ENCODE data around the gene TMEM187. TPM values are rescaled to one million over a fixed set of nuclear protein-coding genes. Genes with fewer than 3 reads are reported as not detected.

The TMEM187 gene
- total RNA-seq, 1 donor = 6.9 TPM

DNA sequence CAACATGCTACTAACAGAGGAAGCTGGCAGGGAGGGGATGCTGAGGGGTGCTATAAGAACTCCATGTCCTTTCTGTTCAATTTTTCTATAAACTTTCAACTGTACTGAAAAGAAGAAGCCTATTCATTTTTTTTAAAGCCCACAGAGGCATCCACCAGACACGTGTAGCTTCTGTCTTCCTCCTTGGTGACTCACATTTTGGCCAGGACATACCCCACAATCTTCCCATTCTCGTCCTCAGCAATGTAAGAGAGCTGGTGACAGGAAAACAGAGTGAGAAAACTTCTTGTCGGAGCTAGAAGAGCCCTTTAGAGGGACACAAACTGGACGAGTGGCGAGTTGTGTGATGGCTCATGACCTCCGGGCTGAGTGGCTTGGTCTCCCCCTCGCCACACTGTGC lies 38.8 kb upstream of the TMEM187 start:
- Histone ChIP-seq H3K4me3 (ENCODE audit: insufficient read depth, low read length) (peak overlapping the region; percentile 82), H3K27me3 (ENCODE audit: insufficient read depth, low read length) (no peaks in the 10 kb centered on the region), H3K27ac (ENCODE audit: low read depth, low read length) (peak overlapping the region; percentile 48), H3K9me3 (ENCODE audit: low read depth, low read length) (no peaks in the 10 kb centered on the region), H3K4me2 (ENCODE audit: insufficient read depth, low read length) (peak overlapping the region; percentile 86), H4K20me1 (ENCODE audit: insufficient read depth, low read length) (peaks cover 43% of the 10 kb centered on the region), H3K4me1 (ENCODE audit: insufficient read depth, low read length) (peaks cover 7% of the 10 kb centered on the region), H3K36me3 (ENCODE audit: insufficient read depth, low read length) (peaks cover 22% of the 10 kb centered on the region), H3K79me2 (ENCODE audit: insufficient read depth, low read length) (peaks cover 38% of the 10 kb centered on the region), H2AFZ (ENCODE audit: low read length) (no peak overlapping the region)
- DNase-seq (ENCODE audit: insufficient read length, low spot score, missing footprints) = peak; percentile 85
- TF ChIP-seq CTCF (IDR thresholded peaks at IDR 0.05; ENCODE audit: extremely low read depth, low read depth, low read length) = no peak

DNA sequence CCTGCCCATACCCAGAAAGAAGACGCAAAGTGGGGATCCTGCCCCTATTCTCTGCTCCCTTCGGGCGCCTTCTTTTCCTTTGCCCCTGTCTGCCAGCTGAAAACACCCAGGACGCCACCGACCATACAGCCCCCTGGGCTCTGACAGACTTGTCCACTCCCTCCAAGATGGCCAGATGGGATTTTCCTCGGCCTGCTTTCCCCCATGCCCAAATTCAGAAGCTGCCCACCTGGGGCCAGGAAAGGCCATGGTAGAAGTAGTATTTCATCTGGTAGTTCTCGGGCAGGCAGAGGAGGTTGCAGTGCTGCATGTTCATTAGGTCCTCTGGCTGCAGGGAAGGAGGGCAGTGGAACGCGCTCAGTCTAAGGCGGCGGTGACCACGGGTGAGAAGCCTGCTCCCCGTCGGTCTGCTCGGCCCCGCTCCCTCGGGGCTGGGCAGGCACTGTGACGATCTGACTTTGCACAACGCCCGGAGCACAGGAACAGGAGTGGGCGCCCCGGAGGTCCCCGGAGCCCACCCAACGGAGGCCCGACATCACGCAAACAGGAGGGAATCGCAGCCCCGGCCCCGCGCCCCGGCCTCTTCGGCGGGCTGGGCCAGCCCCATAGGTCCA lies 38.3 kb upstream of the TMEM187 start:
- peak overlapping the region; percentile 82 for H3K4me3 ChIP-seq (ENCODE audit: insufficient read depth, low read length)
- H3K4me1 ChIP-seq (ENCODE audit: insufficient read depth, low read length) = peaks cover 7% of the 10 kb centered on the region
- H4K20me1 ChIP-seq (ENCODE audit: insufficient read depth, low read length) = peaks cover 39% of the 10 kb centered on the region
- no peaks in the 10 kb centered on the region for H3K9me3 ChIP-seq (ENCODE audit: low read depth, low read length)
- H3K27me3 ChIP-seq (ENCODE audit: insufficient read depth, low read length) = no peaks in the 10 kb centered on the region
- peak overlapping the region; percentile 86 for H3K4me2 ChIP-seq (ENCODE audit: insufficient read depth, low read length)
- peak overlapping the region; percentile 59 for H2AFZ ChIP-seq (ENCODE audit: low read length)
- H3K27ac ChIP-seq (ENCODE audit: low read depth, low read length) = peak overlapping the region; percentile 48
- DNase-seq (ENCODE audit: insufficient read length, low spot score, missing footprints) = peak; percentile 81
- TF ChIP-seq CTCF (IDR thresholded peaks at IDR 0.05; ENCODE audit: extremely low read depth, low read depth, low read length) = no peak
- peaks cover 21% of the 10 kb centered on the region for H3K36me3 ChIP-seq (ENCODE audit: insufficient read depth, low read length)
- peaks cover 38% of the 10 kb centered on the region for H3K79me2 ChIP-seq (ENCODE audit: insufficient read depth, low read length)

DNA sequence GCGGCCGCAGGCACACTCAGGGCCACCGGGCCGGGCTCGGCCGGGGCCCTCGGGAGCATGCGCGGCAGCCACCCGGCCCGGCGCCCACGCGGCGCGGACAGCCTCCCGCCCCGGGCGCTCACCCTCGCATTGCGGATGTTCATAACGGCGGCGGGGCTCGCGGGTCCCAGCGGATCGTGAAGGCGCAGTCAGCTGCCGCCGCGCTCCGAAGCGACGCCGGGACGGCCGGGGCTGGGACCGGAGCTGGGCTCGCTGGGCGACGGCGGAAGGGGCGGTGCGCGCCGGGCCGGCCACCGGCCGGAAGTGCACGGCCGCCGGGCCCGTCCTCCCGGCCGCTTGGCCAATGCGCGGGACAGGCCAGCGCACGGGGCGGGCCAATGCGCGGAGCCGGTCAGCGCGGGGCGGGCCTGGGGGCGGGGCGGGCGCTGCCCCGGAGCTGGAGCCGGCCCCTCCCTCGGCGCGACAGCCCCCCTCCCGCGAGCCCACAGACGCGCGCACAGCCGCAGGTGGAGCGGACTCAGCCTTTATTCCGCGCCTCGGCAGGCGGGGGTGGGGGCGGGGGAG lies 37.7 kb upstream of the TMEM187 start, which contains the start of gene NAA10:
Gene NAA10 (minus strand): TSS at position 276 of the 564 bp plus-strand sequence. CDS start 133 bp downstream, at position 143.
- H3K27ac ChIP-seq (ENCODE audit: low read depth, low read length) = peak within 1 kb of the TSS; percentile 48
- peaks cover 7% of the 10 kb centered on the region for H3K4me1 ChIP-seq (ENCODE audit: insufficient read depth, low read length)
- H3K36me3 ChIP-seq (ENCODE audit: insufficient read depth, low read length) = peaks cover 19% of the 10 kb centered on the region
- H3K4me2 ChIP-seq (ENCODE audit: insufficient read depth, low read length) = peak within 1 kb of the TSS; percentile 86
- no peak for TF ChIP-seq CTCF (IDR thresholded peaks at IDR 0.05; ENCODE audit: extremely low read depth, low read depth, low read length)
- H3K4me3 ChIP-seq (ENCODE audit: insufficient read depth, low read length) = peak within 1 kb of the TSS; percentile 82
- DNase-seq (ENCODE audit: insufficient read length, low spot score, missing footprints) = peak; percentile 100
- H4K20me1 ChIP-seq (ENCODE audit: insufficient read depth, low read length) = peaks cover 33% of the 10 kb centered on the region
- H3K9me3 ChIP-seq (ENCODE audit: low read depth, low read length) = no peaks in the 10 kb centered on the region
- H2AFZ ChIP-seq (ENCODE audit: low read length) = peak within 1 kb of the TSS; percentile 59
- H3K79me2 ChIP-seq (ENCODE audit: insufficient read depth, low read length) = peaks cover 38% of the 10 kb centered on the region
- H3K27me3 ChIP-seq (ENCODE audit: insufficient read depth, low read length) = no peaks in the 10 kb centered on the region

DNA sequence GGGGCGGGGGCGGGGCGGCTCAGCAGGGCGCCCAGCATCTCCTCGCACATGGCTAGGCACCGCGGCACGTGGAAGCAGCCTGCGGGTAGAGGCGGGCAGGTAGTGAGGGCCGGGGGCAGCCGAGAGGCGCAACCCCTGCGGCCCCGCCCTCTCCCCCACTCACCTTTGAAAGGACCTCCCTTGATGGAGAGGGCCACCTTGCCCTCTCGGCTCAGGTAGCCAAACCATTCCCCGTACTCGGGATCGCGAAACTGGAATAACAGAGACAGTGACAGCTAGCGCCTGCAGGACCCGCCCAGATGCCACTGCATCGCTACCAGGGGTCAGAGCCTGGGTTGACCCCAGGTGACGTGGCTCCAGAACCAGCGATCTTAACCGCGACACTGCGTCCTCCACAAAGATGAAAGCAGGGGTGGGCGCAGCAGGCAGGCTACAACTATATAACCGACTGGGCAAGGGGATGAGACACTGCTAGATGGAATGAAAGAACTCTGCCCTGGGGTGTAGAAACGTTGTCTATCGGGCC lies 37.2 kb upstream of the TMEM187 start:
- DNase-seq (ENCODE audit: insufficient read length, low spot score, missing footprints) = peak; percentile 83

More for the DNA sequence above, 37.2 kb upstream of the TMEM187 start:
- H2AFZ ChIP-seq (ENCODE audit: low read length) = peak overlapping the region; percentile 56
- H4K20me1 ChIP-seq (ENCODE audit: insufficient read depth, low read length) = peaks cover 32% of the 10 kb centered on the region
- no peak overlapping the region for H3K27ac ChIP-seq (ENCODE audit: low read depth, low read length)
- H3K4me2 ChIP-seq (ENCODE audit: insufficient read depth, low read length) = peak overlapping the region; percentile 81
- TF ChIP-seq CTCF (IDR thresholded peaks at IDR 0.05; ENCODE audit: extremely low read depth, low read depth, low read length) = no peak
- peaks cover 38% of the 10 kb centered on the region for H3K79me2 ChIP-seq (ENCODE audit: insufficient read depth, low read length)
- peaks cover 5% of the 10 kb centered on the region for H3K27me3 ChIP-seq (ENCODE audit: insufficient read depth, low read length)
- peaks cover 7% of the 10 kb centered on the region for H3K4me1 ChIP-seq (ENCODE audit: insufficient read depth, low read length)
- peak overlapping the region; percentile 63 for H3K4me3 ChIP-seq (ENCODE audit: insufficient read depth, low read length)
- peaks cover 17% of the 10 kb centered on the region for H3K36me3 ChIP-seq (ENCODE audit: insufficient read depth, low read length)
- H3K9me3 ChIP-seq (ENCODE audit: low read depth, low read length) = no peaks in the 10 kb centered on the region

Measured in osteoblast (primary cell).